Measurements from ENCODE around the gene SH3BP2. TPM values are rescaled to one million over a fixed set of nuclear protein-coding genes. Genes with fewer than 3 reads are reported as not detected.
A peak's percentile ranks its signal among the peaks of the same experiment; 100 is the strongest.

SH3BP2 gene
- total and polyA plus RNA-seq, 7 donors = 18.4 to 82.4 (median 29.9) TPM

DNA sequence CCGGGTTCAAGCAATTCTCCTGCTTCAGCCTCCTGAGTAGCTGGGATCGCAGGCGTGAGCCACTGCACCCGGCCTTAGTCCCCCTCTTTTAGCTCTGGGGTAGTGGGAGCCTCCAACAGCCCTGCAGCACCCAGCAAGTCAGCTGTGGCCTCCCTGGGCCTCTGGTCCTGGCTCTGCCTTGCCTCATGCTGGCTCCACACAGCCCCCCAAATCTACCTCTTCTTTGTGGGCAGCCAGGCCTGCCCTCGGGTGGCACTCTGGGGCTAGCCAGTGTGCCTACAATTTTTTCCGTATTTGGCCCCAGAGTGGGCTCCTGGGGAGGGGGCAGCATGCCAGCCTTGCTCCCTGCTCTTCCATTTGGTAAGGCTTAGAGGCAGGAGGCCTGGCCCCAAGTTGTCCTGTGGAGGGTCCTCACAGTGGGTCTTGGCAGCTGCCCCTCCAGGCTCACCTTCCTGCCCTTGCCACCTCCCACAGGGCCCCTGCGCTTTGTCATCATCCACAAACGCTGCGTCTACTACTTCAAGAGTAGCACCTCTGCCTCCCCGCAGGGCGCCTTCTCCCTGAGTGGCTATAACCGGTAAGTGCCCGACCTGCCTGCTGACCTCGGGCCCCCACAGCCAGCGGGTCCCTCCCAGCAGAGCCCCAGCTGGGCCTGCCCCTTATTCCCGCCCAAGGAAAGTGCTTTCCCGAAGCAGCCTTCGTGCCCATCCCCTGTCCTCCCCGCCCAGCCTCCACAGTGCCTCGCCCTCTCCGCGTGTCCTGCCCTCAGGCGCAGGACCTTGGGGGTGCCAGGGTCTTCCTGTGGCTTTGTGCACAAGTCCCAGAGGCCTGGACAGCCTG is 29.8 kb downstream of the SH3BP2 start:
- peak; percentile 58 for DNase-seq
- Histone ChIP-seq H3K27me3 (no peaks in the 10 kb centered on the region), H3K36me3 (peaks cover 0 to 45% (median 0%) of the 10 kb centered on the region in 4 donors), H3K9me3 (no peaks in the 10 kb centered on the region), H3K4me3 (no peak overlapping the region), H3K27ac (no peak overlapping the region), H3K4me1 (peaks cover 0 to 14% (median 10%) of the 10 kb centered on the region in 4 donors)
- intact Hi-C loops (cut with DNase I) = no loop called here
- TF ChIP-seq POLR2A (IDR thresholded peaks at IDR 0.05) = no peak
- TF ChIP-seq, protein P1, sequence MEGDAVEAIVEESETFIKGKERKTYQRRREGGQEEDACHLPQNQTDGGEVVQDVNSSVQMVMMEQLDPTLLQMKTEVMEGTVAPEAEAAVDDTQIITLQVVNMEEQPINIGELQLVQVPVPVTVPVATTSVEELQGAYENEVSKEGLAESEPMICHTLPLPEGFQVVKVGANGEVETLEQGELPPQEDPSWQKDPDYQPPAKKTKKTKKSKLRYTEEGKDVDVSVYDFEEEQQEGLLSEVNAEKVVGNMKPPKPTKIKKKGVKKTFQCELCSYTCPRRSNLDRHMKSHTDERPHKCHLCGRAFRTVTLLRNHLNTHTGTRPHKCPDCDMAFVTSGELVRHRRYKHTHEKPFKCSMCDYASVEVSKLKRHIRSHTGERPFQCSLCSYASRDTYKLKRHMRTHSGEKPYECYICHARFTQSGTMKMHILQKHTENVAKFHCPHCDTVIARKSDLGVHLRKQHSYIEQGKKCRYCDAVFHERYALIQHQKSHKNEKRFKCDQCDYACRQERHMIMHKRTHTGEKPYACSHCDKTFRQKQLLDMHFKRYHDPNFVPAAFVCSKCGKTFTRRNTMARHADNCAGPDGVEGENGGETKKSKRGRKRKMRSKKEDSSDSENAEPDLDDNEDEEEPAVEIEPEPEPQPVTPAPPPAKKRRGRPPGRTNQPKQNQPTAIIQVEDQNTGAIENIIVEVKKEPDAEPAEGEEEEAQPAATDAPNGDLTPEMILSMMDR (IDR thresholded peaks at IDR 0.05) = no peak
- no peak for TF ChIP-seq EP300 (IDR thresholded peaks at IDR 0.05)
- TF ChIP-seq POLR2AphosphoS5 (IDR thresholded peaks at IDR 0.05) = no peak
- WGBS, 2 donors = 91% methylated on average over 23 of the region's 23 CpGs

DNA sequence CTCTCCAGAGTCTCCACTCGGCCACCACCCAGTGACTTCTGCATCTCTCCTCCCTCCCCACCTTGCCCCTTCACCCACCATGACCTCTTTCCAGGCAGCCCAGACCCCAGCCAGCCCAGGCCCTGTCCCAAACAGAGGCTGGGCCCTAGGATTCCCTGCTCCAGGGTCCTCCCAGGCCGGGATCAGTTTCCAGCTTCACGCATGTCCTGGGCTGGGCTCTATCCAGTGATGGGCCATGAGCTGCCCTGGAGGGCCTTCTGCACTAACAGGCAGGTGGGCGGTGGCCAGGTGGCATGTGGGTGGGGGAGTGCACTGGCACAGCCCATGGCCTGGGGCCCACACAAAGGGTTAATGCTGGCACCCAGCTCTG is 30.4 kb downstream of the SH3BP2 start:
- Histone ChIP-seq H3K27me3 (no peaks in the 10 kb centered on the region), H3K27ac (no peak overlapping the region), H3K36me3 (peaks cover 0 to 49% (median 0%) of the 10 kb centered on the region in 4 donors), H3K9me3 (no peaks in the 10 kb centered on the region), H3K4me3 (no peak overlapping the region), H3K4me1 (peaks cover 0 to 10% (median 7%) of the 10 kb centered on the region in 4 donors)
- intact Hi-C loops (cut with DNase I) = no loop called here
- WGBS, 2 donors = 91 to 95% methylated on average over 4 of the region's 4 CpGs
- TF ChIP-seq, protein P1 (IDR thresholded peaks at IDR 0.05) = no peak
- TF ChIP-seq POLR2A (IDR thresholded peaks at IDR 0.05) (no peak), EP300 (IDR thresholded peaks at IDR 0.05) (no peak), POLR2AphosphoS5 (IDR thresholded peaks at IDR 0.05) (no peak)
- DNase-seq = peak; percentile 65

DNA sequence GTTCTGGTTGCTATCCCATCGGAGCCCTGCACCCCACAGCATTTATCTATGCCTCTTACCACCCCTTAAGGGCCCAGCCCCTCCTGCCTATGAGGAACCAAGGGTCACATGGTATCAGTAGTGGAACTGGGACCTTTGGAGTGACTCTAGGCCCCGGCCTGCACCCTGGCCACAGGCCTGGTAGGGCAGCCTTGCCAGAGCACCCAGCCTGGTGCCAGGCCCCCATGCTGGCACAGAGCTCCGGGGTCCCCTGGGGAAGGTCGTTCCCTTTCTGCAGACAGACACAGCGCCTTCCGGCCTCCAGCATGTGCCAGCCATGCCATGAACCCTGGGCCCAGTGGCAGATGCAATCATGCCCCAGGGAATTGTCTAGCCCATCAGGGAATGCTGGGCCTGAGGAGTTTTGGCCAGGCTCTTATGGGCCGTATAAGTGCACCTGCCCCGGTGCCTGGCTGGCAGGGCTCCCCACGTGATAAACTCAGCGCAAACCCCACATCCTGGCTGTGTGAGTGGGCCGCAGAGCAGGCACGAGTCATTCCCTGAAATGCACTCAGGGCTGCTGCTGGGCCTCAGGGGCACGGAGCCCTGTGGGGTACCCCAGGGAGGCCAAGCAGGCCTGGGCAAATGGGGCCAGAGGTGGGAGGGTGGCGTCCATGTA is 30.9 kb downstream of the SH3BP2 start:
- H3K36me3 ChIP-seq = peaks cover 0 to 53% (median 0%) of the 10 kb centered on the region in 4 donors
- H3K27ac ChIP-seq = no peak overlapping the region
- no peaks in the 10 kb centered on the region for H3K9me3 ChIP-seq
- H3K27me3 ChIP-seq = no peaks in the 10 kb centered on the region
- WGBS, 2 donors = 85 to 89% methylated on average over 14 of the region's 14 CpGs
- DNase-seq = peak; percentile 57
- H3K4me1 ChIP-seq = peaks cover 0 to 5% (median 2%) of the 10 kb centered on the region in 4 donors
- intact Hi-C loops (cut with DNase I) = no loop called here
- no peak overlapping the region for H3K4me3 ChIP-seq
- TF ChIP-seq POLR2A (IDR thresholded peaks at IDR 0.05) (no peak), POLR2AphosphoS5 (IDR thresholded peaks at IDR 0.05) (no peak), EP300 (IDR thresholded peaks at IDR 0.05) (no peak)
- TF ChIP-seq, protein P1 (IDR thresholded peaks at IDR 0.05) = no peak

DNA sequence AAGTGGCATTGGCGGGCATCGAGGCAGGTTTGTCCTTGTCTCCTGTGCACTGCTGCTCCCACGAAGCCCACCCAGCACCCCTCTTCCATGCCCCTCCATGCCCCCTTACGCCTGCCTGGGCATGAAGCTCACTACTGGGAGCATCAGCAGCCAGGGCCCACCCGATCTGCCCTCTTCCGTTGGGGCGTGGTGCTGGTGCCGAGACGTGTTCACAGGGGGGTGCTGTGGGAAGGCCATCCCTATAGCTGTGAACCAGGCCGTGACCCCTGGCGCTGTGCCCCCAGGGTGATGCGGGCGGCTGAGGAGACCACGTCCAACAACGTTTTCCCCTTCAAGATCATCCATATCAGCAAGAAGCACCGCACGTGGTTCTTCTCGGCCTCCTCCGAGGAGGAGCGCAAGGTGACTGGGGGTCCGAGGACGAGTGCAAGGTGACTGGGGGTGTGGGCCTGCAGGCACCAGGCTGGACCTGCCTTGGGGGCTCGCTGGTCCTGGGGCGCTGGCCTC is 31.5 kb downstream of the SH3BP2 start:
- TF ChIP-seq EP300 (IDR thresholded peaks at IDR 0.05) = no peak
- H3K4me3 ChIP-seq = no peak overlapping the region
- H3K9me3 ChIP-seq = no peaks in the 10 kb centered on the region
- DNase-seq = peak; percentile 65
- H3K27ac ChIP-seq = no peak overlapping the region
- peaks cover 0 to 53% (median 0%) of the 10 kb centered on the region in 4 donors for H3K36me3 ChIP-seq
- peaks cover 0 to 1% (median 0%) of the 10 kb centered on the region in 4 donors for H3K4me1 ChIP-seq
- intact Hi-C loops (cut with DNase I) = no loop called here
- no peaks in the 10 kb centered on the region for H3K27me3 ChIP-seq
- WGBS, 2 donors = 91 to 94% methylated on average over 24 of the region's 24 CpGs

DNA sequence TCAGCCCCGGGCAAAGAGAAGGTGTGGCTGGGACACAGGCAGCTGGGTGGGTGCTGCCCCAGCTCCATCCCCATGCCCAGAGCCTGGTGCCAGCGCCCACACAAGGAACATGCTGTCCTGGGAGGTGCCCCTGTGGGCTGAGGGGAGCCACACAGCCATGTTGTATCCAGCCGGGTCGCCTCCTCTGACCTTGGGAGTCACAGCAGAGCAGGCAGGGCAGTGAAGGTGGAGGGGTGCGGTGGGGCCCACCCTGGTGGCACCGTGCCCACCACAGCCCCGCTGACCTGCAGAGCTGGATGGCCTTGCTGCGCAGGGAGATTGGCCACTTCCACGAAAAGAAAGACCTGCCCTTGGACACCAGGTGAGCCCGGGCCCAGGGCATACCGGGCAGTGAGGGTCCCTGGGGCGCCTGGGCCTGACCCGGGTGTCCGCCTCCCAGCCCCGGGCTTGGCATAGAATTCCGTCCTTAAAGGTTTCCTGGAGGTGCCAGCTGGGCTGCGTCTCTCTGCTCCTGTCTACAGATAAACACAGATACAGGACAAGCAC is 32.0 kb downstream of the SH3BP2 start:
- H3K4me1 ChIP-seq = no peaks in the 10 kb centered on the region
- TF ChIP-seq, protein P1 (IDR thresholded peaks at IDR 0.05) = no peak
- TF ChIP-seq POLR2AphosphoS5 (IDR thresholded peaks at IDR 0.05) (no peak), EP300 (IDR thresholded peaks at IDR 0.05) (no peak), POLR2A (IDR thresholded peaks at IDR 0.05) (no peak)
- no peaks in the 10 kb centered on the region for H3K9me3 ChIP-seq
- H3K4me3 ChIP-seq = no peak overlapping the region
- intact Hi-C loops (cut with DNase I) = no loop called here
- H3K36me3 ChIP-seq = peaks cover 0 to 55% (median 3%) of the 10 kb centered on the region in 4 donors
- H3K27me3 ChIP-seq = no peaks in the 10 kb centered on the region
- peak; percentile 62 for DNase-seq
- 93 to 94% methylated on average over 17 of the region's 17 CpGs for WGBS, 2 donors
- no peak overlapping the region for H3K27ac ChIP-seq

All from sigmoid colon (tissue), 7 donors.